Measurements from ENCODE around the gene TBL3. TPM values are rescaled to one million over a fixed set of nuclear protein-coding genes. Genes with fewer than 3 reads are reported as not detected.

The TBL3 gene
- total RNA-seq, 1 experiment from 2014 or later = 26.8 TPM

DNA sequence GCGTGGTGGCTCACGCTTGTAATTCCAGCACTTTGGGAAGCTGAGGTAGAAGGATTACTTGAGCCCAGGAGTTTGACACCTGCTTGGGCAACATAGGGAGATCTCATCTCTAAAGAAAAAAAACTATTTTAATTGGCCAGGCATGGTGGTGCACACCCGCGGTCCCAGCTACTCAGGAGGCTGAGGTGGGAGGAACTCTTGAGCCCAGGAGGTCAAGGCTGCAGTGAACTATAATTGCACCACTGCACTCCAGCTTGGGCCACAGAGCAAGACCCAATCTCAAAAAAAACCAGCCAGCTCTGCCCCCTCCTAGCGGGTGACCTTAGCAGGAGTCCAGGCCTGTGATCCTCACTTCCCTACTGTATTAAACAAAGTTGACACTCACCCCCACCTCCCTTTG is 47.8 kb upstream of the TBL3 start:
- ChIA-PET CTCF (interaction anchor here (0.6 to 1.3 kb wide), 6 partner anchors 13 to 593 kb away, joined by 3 to 5 read pairs (median 3); no protein-coding TSS in a partner anchor), POLR2A (interaction anchor here (0.8 to 1.5 kb wide), 4 partner anchors 24 to 90 kb away, joined by 4 to 6 read pairs (median 4); partner anchors contain the start of gene RPS2)
- BruUV-seq (replicated peaks) = no TSS peak
- Mint-ChIP-seq H3K4me1 (ENCODE audit: insufficient read depth, unreplicated experiment) (peaks cover 6% of the 10 kb centered on the region), H3K9me3 (ENCODE audit: unreplicated experiment) (no peaks in the 10 kb centered on the region), H3K27ac (ENCODE audit: low read depth, unreplicated experiment) (no peak overlapping the region), H3K27me3 (ENCODE audit: insufficient read depth, unreplicated experiment) (peaks cover 27% of the 10 kb centered on the region), H3K36me3 (ENCODE audit: insufficient read depth, unreplicated experiment) (peaks cover 3% of the 10 kb centered on the region), H3K4me3 (ENCODE audit: unreplicated experiment) (no peak overlapping the region)
- intact Hi-C loops (cut with micrococcal nuclease) = no loop called here
- DNase-seq (ENCODE audit: unreplicated experiment) = no peak
- TF ChIP-seq, protein P1, sequence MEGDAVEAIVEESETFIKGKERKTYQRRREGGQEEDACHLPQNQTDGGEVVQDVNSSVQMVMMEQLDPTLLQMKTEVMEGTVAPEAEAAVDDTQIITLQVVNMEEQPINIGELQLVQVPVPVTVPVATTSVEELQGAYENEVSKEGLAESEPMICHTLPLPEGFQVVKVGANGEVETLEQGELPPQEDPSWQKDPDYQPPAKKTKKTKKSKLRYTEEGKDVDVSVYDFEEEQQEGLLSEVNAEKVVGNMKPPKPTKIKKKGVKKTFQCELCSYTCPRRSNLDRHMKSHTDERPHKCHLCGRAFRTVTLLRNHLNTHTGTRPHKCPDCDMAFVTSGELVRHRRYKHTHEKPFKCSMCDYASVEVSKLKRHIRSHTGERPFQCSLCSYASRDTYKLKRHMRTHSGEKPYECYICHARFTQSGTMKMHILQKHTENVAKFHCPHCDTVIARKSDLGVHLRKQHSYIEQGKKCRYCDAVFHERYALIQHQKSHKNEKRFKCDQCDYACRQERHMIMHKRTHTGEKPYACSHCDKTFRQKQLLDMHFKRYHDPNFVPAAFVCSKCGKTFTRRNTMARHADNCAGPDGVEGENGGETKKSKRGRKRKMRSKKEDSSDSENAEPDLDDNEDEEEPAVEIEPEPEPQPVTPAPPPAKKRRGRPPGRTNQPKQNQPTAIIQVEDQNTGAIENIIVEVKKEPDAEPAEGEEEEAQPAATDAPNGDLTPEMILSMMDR (IDR thresholded peaks at IDR 0.05; ENCODE audit: unreplicated experiment) = no peak

DNA sequence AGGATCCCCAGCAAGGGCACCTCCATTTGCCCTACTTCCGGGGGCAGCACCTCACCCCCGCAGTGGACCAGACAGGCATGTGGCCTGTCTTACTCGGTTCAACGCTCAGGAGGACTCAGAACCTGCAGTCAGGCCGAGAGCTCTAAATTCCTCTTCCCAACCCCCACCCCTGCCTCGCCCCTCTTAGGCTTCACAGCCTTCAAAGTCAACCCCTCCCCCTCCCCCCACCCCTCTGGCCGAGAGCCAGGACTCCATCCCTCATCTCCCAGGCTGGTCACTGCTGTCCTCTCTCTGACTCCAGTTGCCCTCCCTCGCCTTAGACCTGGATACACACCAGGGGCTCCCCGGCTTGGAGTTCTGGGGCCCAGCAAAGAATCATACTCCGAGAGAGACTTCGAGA is 45.6 kb upstream of the TBL3 start:
- no peaks in the 10 kb centered on the region for H3K9me3 Mint-ChIP-seq (ENCODE audit: unreplicated experiment)
- H3K4me1 Mint-ChIP-seq (ENCODE audit: insufficient read depth, unreplicated experiment) = no peaks in the 10 kb centered on the region
- CTCF ChIA-PET = interaction anchor here (1.5 to 7.2 kb wide), 2 partner anchors 12 to 60 kb away, joined by 4 to 105 read pairs; no protein-coding TSS in a partner anchor

DNA sequence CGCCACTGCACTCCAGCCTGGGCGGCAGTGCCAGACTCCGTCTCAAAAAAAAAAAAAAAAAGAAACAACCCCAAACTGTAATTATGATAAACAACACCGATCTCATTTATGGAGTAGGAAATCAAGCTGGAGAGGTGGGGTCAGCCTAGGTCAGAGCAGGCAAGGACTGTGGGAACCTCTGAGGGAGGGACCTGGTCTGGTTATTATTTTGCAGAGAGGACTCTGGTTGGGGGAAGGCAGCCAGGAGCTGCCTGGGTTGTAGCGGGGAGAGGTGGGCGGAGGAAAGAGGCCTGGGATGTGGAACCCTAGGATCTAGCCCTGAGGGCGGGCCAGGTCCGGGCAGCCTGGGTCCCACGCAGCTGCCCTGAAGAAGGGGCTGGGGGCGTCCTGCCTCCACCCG is 42.7 kb upstream of the TBL3 start:
- intact Hi-C loops (cut with micrococcal nuclease) = loop anchor here (2.0 kb wide), 1 partner anchor 64 kb away; no protein-coding TSS in a partner anchor
- Mint-ChIP-seq H3K36me3 (ENCODE audit: insufficient read depth, unreplicated experiment) (peaks cover 7% of the 10 kb centered on the region), H3K4me3 (ENCODE audit: unreplicated experiment) (peak overlapping the region; percentile 31), H3K9me3 (ENCODE audit: unreplicated experiment) (no peaks in the 10 kb centered on the region), H3K27ac (ENCODE audit: low read depth, unreplicated experiment) (no peak overlapping the region), H3K27me3 (ENCODE audit: insufficient read depth, unreplicated experiment) (no peaks in the 10 kb centered on the region), H3K4me1 (ENCODE audit: insufficient read depth, unreplicated experiment) (no peaks in the 10 kb centered on the region)
- no TSS peak for BruUV-seq (replicated peaks)
- no peak for DNase-seq (ENCODE audit: unreplicated experiment)
- POLR2A ChIA-PET = interaction anchor here (0.7 to 1.9 kb wide), 3 partner anchors 36 to 102 kb away, joined by 3 to 7 read pairs (median 4); partner anchors contain the start of genes FAHD1 and RPS2
- TF ChIP-seq, protein P1 (IDR thresholded peaks at IDR 0.05; ENCODE audit: unreplicated experiment) = no peak
- CTCF ChIA-PET = interaction anchor here (0.5 to 7.2 kb wide), 16 partner anchors 9 to 238 kb away, joined by 3 to 105 read pairs (median 3); no protein-coding TSS in a partner anchor

More for the DNA sequence above, 45.6 kb upstream of the TBL3 start:
- no peak for DNase-seq (ENCODE audit: unreplicated experiment)
- Mint-ChIP-seq H3K36me3 (ENCODE audit: insufficient read depth, unreplicated experiment) (peaks cover 7% of the 10 kb centered on the region), H3K27ac (ENCODE audit: low read depth, unreplicated experiment) (no peak overlapping the region), H3K4me3 (ENCODE audit: unreplicated experiment) (no peak overlapping the region), H3K27me3 (ENCODE audit: insufficient read depth, unreplicated experiment) (peaks cover 5% of the 10 kb centered on the region)
- POLR2A ChIA-PET = no interaction called here
- BruUV-seq (replicated peaks) = no TSS peak
- intact Hi-C loops (cut with micrococcal nuclease) = no loop called here
- TF ChIP-seq, protein P1 (IDR thresholded peaks at IDR 0.05; ENCODE audit: unreplicated experiment) = no peak

DNA sequence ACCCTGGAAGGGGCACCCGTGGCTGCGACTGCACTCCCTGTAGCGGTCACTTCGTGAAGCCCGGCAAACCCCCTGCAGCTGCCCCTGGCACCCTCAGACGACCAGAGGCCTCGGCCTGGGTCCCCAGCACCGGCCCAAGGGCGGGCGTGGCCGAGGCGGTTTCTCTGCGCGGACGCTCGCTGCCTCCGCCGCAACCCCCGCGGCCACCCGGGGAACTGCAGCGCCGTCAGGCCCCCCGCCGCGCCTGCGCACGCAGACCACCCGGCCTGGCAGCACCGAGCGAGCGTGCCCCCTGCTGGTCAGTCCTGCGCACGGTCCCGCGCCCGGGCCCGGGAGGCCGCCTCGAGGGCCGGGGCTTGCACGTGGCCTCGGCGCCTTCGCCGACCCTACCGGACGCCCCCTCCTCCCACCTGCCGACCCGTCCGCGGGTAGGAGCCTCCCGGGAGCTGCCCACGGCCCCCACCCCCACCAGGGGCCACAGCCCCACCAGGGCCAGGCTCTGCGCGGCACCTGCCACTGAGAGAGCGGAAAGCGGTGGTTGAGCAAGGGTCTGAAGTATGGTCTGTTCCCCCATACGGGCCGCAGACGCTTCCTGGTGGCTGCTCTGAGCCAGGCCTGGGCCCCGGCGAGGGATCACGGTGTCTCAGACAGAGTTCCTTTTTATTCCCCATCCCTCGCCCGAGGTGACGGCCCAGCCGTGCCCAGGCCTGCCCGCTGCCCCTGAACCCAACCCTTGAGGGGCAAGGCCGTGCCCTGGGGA is 42.1 kb upstream of the TBL3 start:
- Mint-ChIP-seq H3K4me3 (ENCODE audit: unreplicated experiment) (peak overlapping the region; percentile 31), H3K4me1 (ENCODE audit: insufficient read depth, unreplicated experiment) (no peaks in the 10 kb centered on the region), H3K36me3 (ENCODE audit: insufficient read depth, unreplicated experiment) (peaks cover 7% of the 10 kb centered on the region), H3K9me3 (ENCODE audit: unreplicated experiment) (no peaks in the 10 kb centered on the region), H3K27me3 (ENCODE audit: insufficient read depth, unreplicated experiment) (no peaks in the 10 kb centered on the region), H3K27ac (ENCODE audit: low read depth, unreplicated experiment) (no peak overlapping the region)
- no TSS peak for BruUV-seq (replicated peaks)
- TF ChIP-seq, protein P1 (IDR thresholded peaks at IDR 0.05; ENCODE audit: unreplicated experiment) = peak; percentile 98
- DNase-seq (ENCODE audit: unreplicated experiment) = peak; percentile 70
- CTCF ChIA-PET = interaction anchor here (0.5 to 7.2 kb wide), 23 partner anchors 9 to 290 kb away, joined by 3 to 105 read pairs (median 3); no protein-coding TSS in a partner anchor
- POLR2A ChIA-PET = no interaction called here
- intact Hi-C loops (cut with micrococcal nuclease) = loop anchor here (2.0 kb wide), 1 partner anchor 65 kb away; no protein-coding TSS in a partner anchor

Data from MCF 10A (cell line).